ENCODE results near the gene ROMO1.

GRCh38 chr20:35738410-35739179 lies 39.4 kb downstream of the ROMO1 start:
- TF ChIP-seq CTCF (conservative IDR thresholded peaks at IDR 0.05; ENCODE audit: low read depth in 2 of 2) (no peak), REST (IDR thresholded peaks at IDR 0.05; ENCODE audit: unreplicated experiment) (no peak), EZH2 (IDR thresholded peaks at IDR 0.05; ENCODE audit: low read depth, unreplicated experiment) (no peak)

All from GM23338 (cell line).